ENCODE data around the gene DDX46. TPM values are rescaled to one million over a fixed set of nuclear protein-coding genes. Genes with fewer than 3 reads are reported as not detected.
"Not testable (repeated sequence)": the region's sequence is repeated elsewhere in the genome, so short reads cannot be mapped to it uniquely, and the experiment has no call there.

DDX46 gene
- total RNA-seq, 1 donor from 2014 or later = 73.2 TPM

- H3K36me3 Mint-ChIP-seq (ENCODE audit: insufficient read depth) = peaks cover 14% of the 10 kb centered on the region
These were observed 85.7 kb downstream of the DDX46 start for GRCh38 chr5:134844252-134844651.

GRCh38 chr5:134845335-134845851 is 86.8 kb downstream of the DDX46 start:
- H3K4me3 Mint-ChIP-seq (ENCODE audit: low read depth) = peak overlapping the region; percentile 86
- H3K36me3 Mint-ChIP-seq (ENCODE audit: insufficient read depth) = peaks cover 12% of the 10 kb centered on the region

More at GRCh38 chr5:134844252-134844651, 85.7 kb downstream of the DDX46 start:
- no peak for TF ChIP-seq CTCF (IDR thresholded peaks at IDR 0.05; ENCODE audit: unreplicated experiment)
- no peaks in the 10 kb centered on the region for H3K27me3 Mint-ChIP-seq
- H3K27ac Mint-ChIP-seq = no peak overlapping the region
- H3K4me1 Mint-ChIP-seq (ENCODE audit: low read depth) = peaks cover 11% of the 10 kb centered on the region
- H3K4me3 Mint-ChIP-seq (ENCODE audit: low read depth) = no peak overlapping the region
- no peak for DNase-seq (ENCODE audit: low spot score, unreplicated experiment)
- H3K9me3 Mint-ChIP-seq (ENCODE audit: low read depth) = no peaks in the 10 kb centered on the region

GRCh38 chr5:134845852-134846640 is 87.5 kb downstream of the DDX46 start, which contains the start of gene C5orf24:
TSS of gene C5orf24 (plus strand) at chr5:134845968. CDS start at chr5:134854901, 8,933 bp downstream.
- Mint-ChIP-seq H3K4me1 (ENCODE audit: low read depth) (peaks cover 9% of the 10 kb centered on the region), H3K27ac (peak within 1 kb of the TSS; percentile 97), H3K36me3 (ENCODE audit: insufficient read depth) (peaks cover 10% of the 10 kb centered on the region), H3K27me3 (no peaks in the 10 kb centered on the region), H3K9me3 (ENCODE audit: low read depth) (no peaks in the 10 kb centered on the region), H3K4me3 (ENCODE audit: low read depth) (peak within 1 kb of the TSS; percentile 86)
- DNase-seq (ENCODE audit: low spot score, unreplicated experiment) = peak; percentile 77
- no peak for TF ChIP-seq CTCF (IDR thresholded peaks at IDR 0.05; ENCODE audit: unreplicated experiment)

More at GRCh38 chr5:134845335-134845851, 86.8 kb downstream of the DDX46 start:
- Mint-ChIP-seq H3K27ac (peak overlapping the region; percentile 97), H3K9me3 (ENCODE audit: low read depth) (no peaks in the 10 kb centered on the region), H3K27me3 (no peaks in the 10 kb centered on the region), H3K4me1 (ENCODE audit: low read depth) (peaks cover 11% of the 10 kb centered on the region)
- DNase-seq (ENCODE audit: low spot score, unreplicated experiment) = no peak
- TF ChIP-seq CTCF (IDR thresholded peaks at IDR 0.05; ENCODE audit: unreplicated experiment) = no peak

- H3K36me3 Mint-ChIP-seq (ENCODE audit: insufficient read depth) = peaks cover 11% of the 10 kb centered on the region
- H3K27ac Mint-ChIP-seq = peak overlapping the region; percentile 97
- no peaks in the 10 kb centered on the region for H3K9me3 Mint-ChIP-seq (ENCODE audit: low read depth)
- no peak for DNase-seq (ENCODE audit: low spot score, unreplicated experiment)
- TF ChIP-seq CTCF (IDR thresholded peaks at IDR 0.05; ENCODE audit: unreplicated experiment) = no peak
- peaks cover 9% of the 10 kb centered on the region for H3K4me1 Mint-ChIP-seq (ENCODE audit: low read depth)
- H3K27me3 Mint-ChIP-seq = no peaks in the 10 kb centered on the region
- H3K4me3 Mint-ChIP-seq (ENCODE audit: low read depth) = peak overlapping the region; percentile 86
These were observed 88.0 kb downstream of the DDX46 start for GRCh38 chr5:134846641-134846960.

- DNase-seq (ENCODE audit: low spot score, unreplicated experiment); H3K4me3 Mint-ChIP-seq (ENCODE audit: low read depth); H3K9me3 Mint-ChIP-seq (ENCODE audit: low read depth); H3K4me1 Mint-ChIP-seq (ENCODE audit: low read depth); H3K27ac Mint-ChIP-seq; H3K27me3 Mint-ChIP-seq: not testable (repeated sequence)
- H3K36me3 Mint-ChIP-seq (ENCODE audit: insufficient read depth) = peaks cover 18% of the 10 kb centered on the region
These were observed 90.9 kb downstream of the DDX46 start for GRCh38 chr5:134849434-134849933.

Data from progenitor cell of endocrine pancreas (in vitro differentiated cells).